ENCODE measurements around the gene PDAP1.

DNA sequence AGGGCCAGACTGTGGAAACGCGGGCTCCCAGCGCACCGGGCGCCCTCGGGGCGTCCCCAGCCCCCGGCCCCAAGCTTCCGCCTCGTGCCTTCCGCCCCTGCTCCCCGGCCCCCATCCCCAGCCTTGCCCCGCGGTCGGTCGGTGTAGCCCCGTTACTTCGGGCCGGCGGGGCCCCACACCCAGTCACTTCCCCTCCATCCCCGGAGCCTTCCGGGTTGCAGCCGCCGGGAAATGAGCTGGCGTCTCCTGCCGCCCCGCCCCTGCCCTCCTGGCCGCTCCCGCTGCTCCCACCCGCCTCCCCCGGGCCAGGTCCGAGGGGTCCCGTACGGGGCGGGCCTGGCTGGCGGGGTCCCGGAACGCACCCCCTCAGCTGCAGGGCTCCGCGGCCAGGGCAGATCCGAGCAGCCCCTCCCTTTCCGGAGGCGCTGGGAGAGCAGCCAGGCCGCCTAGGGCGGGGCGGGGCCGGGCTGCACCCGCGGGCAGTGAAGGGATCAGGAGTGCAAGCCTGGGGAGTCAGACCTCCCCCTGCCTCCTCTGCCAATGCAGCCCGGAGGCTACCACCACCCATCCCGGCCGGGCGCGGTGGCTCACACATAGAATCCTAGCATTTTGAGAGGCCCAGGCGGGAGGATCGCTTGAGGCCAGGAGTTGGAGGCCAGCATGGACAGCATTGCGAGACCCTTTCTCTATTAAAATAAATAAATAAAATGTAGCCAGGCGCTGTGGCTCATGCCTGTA lies 33.2 kb downstream of the PDAP1 start:
- no peak for TF ChIP-seq NFRKB (IDR thresholded peaks at IDR 0.05)
- TF ChIP-seq BHLHE40 (IDR thresholded peaks at IDR 0.05; ENCODE audit: borderline replicate concordance), result no peak
- TF ChIP-seq HDGF (IDR thresholded peaks at IDR 0.05; ENCODE audit: borderline replicate concordance), result no peak
- TF ChIP-seq, protein P1, sequence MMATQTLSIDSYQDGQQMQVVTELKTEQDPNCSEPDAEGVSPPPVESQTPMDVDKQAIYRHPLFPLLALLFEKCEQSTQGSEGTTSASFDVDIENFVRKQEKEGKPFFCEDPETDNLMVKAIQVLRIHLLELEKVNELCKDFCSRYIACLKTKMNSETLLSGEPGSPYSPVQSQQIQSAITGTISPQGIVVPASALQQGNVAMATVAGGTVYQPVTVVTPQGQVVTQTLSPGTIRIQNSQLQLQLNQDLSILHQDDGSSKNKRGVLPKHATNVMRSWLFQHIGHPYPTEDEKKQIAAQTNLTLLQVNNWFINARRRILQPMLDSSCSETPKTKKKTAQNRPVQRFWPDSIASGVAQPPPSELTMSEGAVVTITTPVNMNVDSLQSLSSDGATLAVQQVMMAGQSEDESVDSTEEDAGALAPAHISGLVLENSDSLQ (IDR thresholded peaks at IDR 0.05), result no peak
- TF ChIP-seq SP1 (IDR thresholded peaks at IDR 0.05), result no peak
- no peak for TF ChIP-seq FOXA1 (IDR thresholded peaks at IDR 0.05)

Data from HEK293T (cell line).